SK-N-SH (cell line): ENCODE measurements around the gene STARD10.

Source experiments
- CHD2 ChIP-seq: fragments of 150-350 bp; IDR thresholded peaks from 2 replicates; pipeline ENCODE4 v1.6.1; 2018; ENCODE audit warnings: low read length; ENCODE audit not compliant: partially characterized antibody
- EP300 ChIP-seq, 2 experiments: IDR thresholded peaks; 2 replicates each; pipeline versions ENCODE4 v1.4.0 to v1.6.1; 2012; ENCODE audit warnings: borderline replicate concordance in 1 of 2, low read depth in 1 of 2, low read length in 1 of 2
- EZH2phosphoT487 ChIP-seq: fragments of 200-600 bp; sonication (generic); IDR thresholded peaks from 2 replicates; pipeline ENCODE4 v1.6.1; 2017; ENCODE audit warnings: low read depth, mixed run types, mild to moderate bottlenecking, antibody characterized with exemption, moderate library complexity, borderline replicate concordance
- FOXM1 ChIP-seq: IDR thresholded peaks from 2 replicates; pipeline ENCODE4 v1.4.0; 2012; ENCODE audit warnings: low read depth, mild to moderate bottlenecking
- GABPA ChIP-seq: IDR thresholded peaks from 2 replicates; pipeline ENCODE4 v1.4.0; 2012; ENCODE audit warnings: low read depth, mild to moderate bottlenecking
- MEF2A ChIP-seq: IDR thresholded peaks from 2 replicates; pipeline ENCODE4 v1.4.0; 2012; ENCODE audit warnings: low read depth, borderline replicate concordance
- NRF1 ChIP-seq: IDR thresholded peaks from 2 replicates; pipeline ENCODE4 v1.6.1; 2012; ENCODE audit warnings: low read depth, mild to moderate bottlenecking, low read length
- RAD21 ChIP-seq: IDR thresholded peaks from 2 replicates; pipeline ENCODE4 v1.6.1; 2012; ENCODE audit warnings: mild to moderate bottlenecking, low read length
- RFX5 ChIP-seq: IDR thresholded peaks from 2 replicates; pipeline ENCODE4 v1.6.1; 2012; ENCODE audit warnings: mild to moderate bottlenecking, improper control_type of control experiment, low read length
- RXRA ChIP-seq: IDR thresholded peaks from 2 replicates; pipeline ENCODE4 v1.4.0; 2012; ENCODE audit warnings: low read depth, mild to moderate bottlenecking, borderline replicate concordance
- SMC3 ChIP-seq: IDR thresholded peaks from 2 replicates; pipeline ENCODE4 v1.6.1; 2012; ENCODE audit warnings: low read depth, low read length, improper control_type of control experiment
- TF ChIP-seq, protein P1 (sequence below): fragments of 200-600 bp; sonication (generic); IDR thresholded peaks from 2 replicates; pipeline ENCODE4 v1.6.1; 2017; ENCODE audit warnings: antibody characterized with exemption, mild to moderate bottlenecking, moderate library complexity
- TF ChIP-seq, protein P2 (sequence below): fragments of 150-350 bp; IDR thresholded peaks from 2 replicates; pipeline ENCODE4 v1.6.1; 2017; ENCODE audit warnings: antibody characterized with exemption, low read length, low read depth, borderline replicate concordance
- TF ChIP-seq, protein P3 (sequence below): IDR thresholded peaks from 2 replicates; pipeline ENCODE4 v1.4.0; 2012; ENCODE audit warnings: low read depth

DNA sequence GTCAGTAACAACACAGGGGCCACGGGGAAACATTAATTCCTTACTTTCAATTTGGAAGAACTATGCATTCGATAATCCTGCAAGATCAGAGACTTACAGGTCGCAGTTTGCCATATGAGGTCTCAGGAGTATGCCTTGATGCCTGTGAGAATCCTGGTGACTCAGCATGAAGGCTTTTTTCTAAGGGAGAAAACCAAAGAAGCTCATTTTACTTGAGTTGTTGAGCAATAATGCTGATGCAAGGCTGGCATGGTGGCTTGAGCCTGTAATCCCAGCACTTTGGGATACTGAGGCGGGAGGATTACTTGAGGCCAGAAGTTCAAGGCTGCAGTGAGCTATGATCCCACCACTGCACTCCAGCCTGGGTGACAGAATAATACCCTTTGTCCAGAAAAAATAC lies 46.9 kb upstream of the STARD10 start:
- TF ChIP-seq, protein P1, sequence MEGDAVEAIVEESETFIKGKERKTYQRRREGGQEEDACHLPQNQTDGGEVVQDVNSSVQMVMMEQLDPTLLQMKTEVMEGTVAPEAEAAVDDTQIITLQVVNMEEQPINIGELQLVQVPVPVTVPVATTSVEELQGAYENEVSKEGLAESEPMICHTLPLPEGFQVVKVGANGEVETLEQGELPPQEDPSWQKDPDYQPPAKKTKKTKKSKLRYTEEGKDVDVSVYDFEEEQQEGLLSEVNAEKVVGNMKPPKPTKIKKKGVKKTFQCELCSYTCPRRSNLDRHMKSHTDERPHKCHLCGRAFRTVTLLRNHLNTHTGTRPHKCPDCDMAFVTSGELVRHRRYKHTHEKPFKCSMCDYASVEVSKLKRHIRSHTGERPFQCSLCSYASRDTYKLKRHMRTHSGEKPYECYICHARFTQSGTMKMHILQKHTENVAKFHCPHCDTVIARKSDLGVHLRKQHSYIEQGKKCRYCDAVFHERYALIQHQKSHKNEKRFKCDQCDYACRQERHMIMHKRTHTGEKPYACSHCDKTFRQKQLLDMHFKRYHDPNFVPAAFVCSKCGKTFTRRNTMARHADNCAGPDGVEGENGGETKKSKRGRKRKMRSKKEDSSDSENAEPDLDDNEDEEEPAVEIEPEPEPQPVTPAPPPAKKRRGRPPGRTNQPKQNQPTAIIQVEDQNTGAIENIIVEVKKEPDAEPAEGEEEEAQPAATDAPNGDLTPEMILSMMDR = no peak
- TF ChIP-seq RAD21 = no peak
- TF ChIP-seq, protein P2, sequence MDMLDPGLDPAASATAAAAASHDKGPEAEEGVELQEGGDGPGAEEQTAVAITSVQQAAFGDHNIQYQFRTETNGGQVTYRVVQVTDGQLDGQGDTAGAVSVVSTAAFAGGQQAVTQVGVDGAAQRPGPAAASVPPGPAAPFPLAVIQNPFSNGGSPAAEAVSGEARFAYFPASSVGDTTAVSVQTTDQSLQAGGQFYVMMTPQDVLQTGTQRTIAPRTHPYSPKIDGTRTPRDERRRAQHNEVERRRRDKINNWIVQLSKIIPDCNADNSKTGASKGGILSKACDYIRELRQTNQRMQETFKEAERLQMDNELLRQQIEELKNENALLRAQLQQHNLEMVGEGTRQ = no peak
- no peak for TF ChIP-seq GABPA
- no peak for TF ChIP-seq EP300 (IDR thresholded peaks at IDR 0.05; ENCODE audit: borderline replicate concordance in 1 of 2, low read depth in 1 of 2, low read length in 1 of 2)
- no peak for TF ChIP-seq CHD2
- TF ChIP-seq, protein P3, sequence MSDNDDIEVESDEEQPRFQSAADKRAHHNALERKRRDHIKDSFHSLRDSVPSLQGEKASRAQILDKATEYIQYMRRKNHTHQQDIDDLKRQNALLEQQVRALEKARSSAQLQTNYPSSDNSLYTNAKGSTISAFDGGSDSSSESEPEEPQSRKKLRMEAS = no peak
- TF ChIP-seq EZH2phosphoT487 = no peak
- TF ChIP-seq RXRA = no peak
- no peak for TF ChIP-seq SMC3
- no peak for TF ChIP-seq RFX5
- TF ChIP-seq NRF1 = no peak
- no peak for TF ChIP-seq MEF2A
- no peak for TF ChIP-seq FOXM1
